Sigmoid colon (tissue), 7 donors: ENCODE results near the gene ACO2. TPM values are rescaled to one million over a fixed set of nuclear protein-coding genes. Genes with fewer than 3 reads are reported as not detected.
A peak's percentile ranks its signal among the peaks of the same experiment; 100 is the strongest.

Experiments used
- DNase-seq: peaks from one replicate; pipeline ENCODE4 v3.0.0-alpha.2; 2019
- H3K27ac ChIP-seq, 4 donors: fragments of 200-600 bp; sonication (generic); one replicate each; pipeline ENCODE4 v1.5.1; 2016 to 2019; ENCODE audit warnings: mild to moderate bottlenecking in 1 of 4
- H3K27me3 ChIP-seq, 3 donors: fragments of 200-600 bp; sonication (generic); one replicate each; pipeline ENCODE4 v1.5.1; 2019; ENCODE audit warnings: mild to moderate bottlenecking in 1 of 3
- H3K36me3 ChIP-seq, 4 donors: fragments of 200-600 bp; sonication (generic); one replicate each; pipeline ENCODE4 v1.5.1; 2016 to 2019
- H3K4me1 ChIP-seq, 4 donors: fragments of 200-600 bp; sonication (generic); one replicate each; pipeline ENCODE4 v1.5.1; 2017 to 2019
- H3K4me3 ChIP-seq, 4 donors: fragments of 200-600 bp; sonication (generic); one replicate each; pipeline ENCODE4 v1.5.1; 2017 to 2019; ENCODE audit warnings: mild to moderate bottlenecking in 2 of 4, moderate library complexity in 1 of 4
- H3K9me3 ChIP-seq, 4 donors: fragments of 200-600 bp in 3 of 4; sonication (generic) in 3 of 4; one replicate each; pipeline versions ENCODE4 v1.5.1 to v1.6.1; 2013 to 2019
- EP300 ChIP-seq, 4 donors: sonication (generic); formaldehyde crosslinking; IDR thresholded peaks; one replicate each; pipeline ENCODE4 v1.6.1; 2017; ENCODE audit warnings: antibody characterized with exemption in 4 of 4
- POLR2A ChIP-seq, 2 donors: fragments of 450-650 bp; IDR thresholded peaks; one replicate each; pipeline ENCODE4 v1.6.1; 2016; ENCODE audit warnings: antibody characterized with exemption in 2 of 2, mild to moderate bottlenecking in 2 of 2, moderate library complexity in 2 of 2
- POLR2AphosphoS5 ChIP-seq, 4 donors: sonication (generic); formaldehyde crosslinking; IDR thresholded peaks; one replicate each; pipeline ENCODE4 v1.6.1; 2017; ENCODE audit warnings: antibody characterized with exemption in 4 of 4
- WGBS, 2 donors: extraction: QIAGEN DNeasy Blood & Tissue Kit; methylation state at CpG; one replicate each; pipeline ENCODE4 v1.1.7; 2013; 5-methylcytosine and 5-hydroxymethylcytosine counted together
- intact Hi-C: fragments of 100-400 bp; cut with DNase I; formaldehyde crosslinking; loops from one replicate; pipeline ENCODE4 v1.15.1; 2023
- polyA plus RNA-seq, 3 donors: library from polyadenylated mRNA; stranded (reverse); fragments of 200-250 nt; gene quantifications; one replicate each; pipeline ENCODE4 v1.2.3, GENCODE V29; 2013
- total RNA-seq, 4 donors: library from RNA; depleted of rRNA; stranded (reverse); fragments of >200 nt; gene quantifications; one replicate each; pipeline ENCODE4 v1.1.0, GENCODE V29; 2016
- TF ChIP-seq, protein P1 (sequence below), 4 experiments: fragments of 450-650 bp in 3 of 4; fragments of 200-600 bp in 1 of 4; IDR thresholded peaks; one replicate each; pipeline ENCODE4 v1.5.1; 2016 to 2019; ENCODE audit warnings: antibody characterized with exemption in 4 of 4, mild to moderate bottlenecking in 3 of 4, moderate library complexity in 2 of 4
- donor health status: healthy with polysubstance abuse.
- donor health status: Bipolar disorder and iron deficiency.
- donor health status: healthy.

The ACO2 gene
- total and polyA plus RNA-seq, 7 donors: 67.3 to 157 (median 90.3) TPM

DNA sequence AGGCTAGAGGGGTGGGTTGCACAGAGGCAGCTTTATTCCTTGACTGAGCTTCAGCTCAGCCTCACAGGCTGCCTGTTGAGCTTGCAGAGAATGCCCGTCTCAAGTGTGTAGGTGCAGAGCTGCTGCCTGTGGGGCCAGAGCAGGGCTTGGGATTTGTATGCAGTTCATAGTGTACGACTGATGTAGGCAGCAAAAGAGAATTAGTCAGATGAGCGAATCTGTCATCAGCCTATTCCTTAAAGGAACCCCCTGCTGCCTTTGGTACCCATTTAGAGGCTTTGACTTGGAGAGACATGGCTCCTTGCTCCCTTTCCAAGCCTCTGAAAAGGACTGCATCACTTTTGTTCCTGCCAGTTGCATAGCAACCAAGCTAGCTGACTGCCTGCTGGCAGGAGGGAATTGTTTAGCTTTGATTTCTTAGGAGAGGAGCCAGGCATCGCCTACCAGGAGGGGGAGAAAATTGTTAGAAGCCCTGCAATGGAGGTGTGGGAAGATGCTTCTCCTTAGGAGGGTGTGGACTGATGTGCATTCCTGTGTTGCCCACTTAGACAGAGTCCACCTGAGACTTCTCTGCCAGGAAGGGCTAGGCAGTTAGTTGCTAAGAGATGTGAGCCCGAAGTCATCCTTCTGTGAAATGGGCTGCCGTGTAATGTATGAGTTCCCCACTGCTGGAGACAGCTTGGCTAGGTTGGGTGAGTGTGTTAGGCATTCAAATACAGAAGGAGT, 10.9 kb downstream of the ACO2 start:
- intact Hi-C loops: no loop called here
- H3K9me3 ChIP-seq: no peaks in the 10 kb centered on the region
- no peak overlapping the region for H3K4me3 ChIP-seq
- TF ChIP-seq POLR2AphosphoS5 (IDR thresholded peaks at IDR 0.05) (no peak), POLR2A (IDR thresholded peaks at IDR 0.05) (no peak), EP300 (IDR thresholded peaks at IDR 0.05) (no peak)
- TF ChIP-seq, protein P1, sequence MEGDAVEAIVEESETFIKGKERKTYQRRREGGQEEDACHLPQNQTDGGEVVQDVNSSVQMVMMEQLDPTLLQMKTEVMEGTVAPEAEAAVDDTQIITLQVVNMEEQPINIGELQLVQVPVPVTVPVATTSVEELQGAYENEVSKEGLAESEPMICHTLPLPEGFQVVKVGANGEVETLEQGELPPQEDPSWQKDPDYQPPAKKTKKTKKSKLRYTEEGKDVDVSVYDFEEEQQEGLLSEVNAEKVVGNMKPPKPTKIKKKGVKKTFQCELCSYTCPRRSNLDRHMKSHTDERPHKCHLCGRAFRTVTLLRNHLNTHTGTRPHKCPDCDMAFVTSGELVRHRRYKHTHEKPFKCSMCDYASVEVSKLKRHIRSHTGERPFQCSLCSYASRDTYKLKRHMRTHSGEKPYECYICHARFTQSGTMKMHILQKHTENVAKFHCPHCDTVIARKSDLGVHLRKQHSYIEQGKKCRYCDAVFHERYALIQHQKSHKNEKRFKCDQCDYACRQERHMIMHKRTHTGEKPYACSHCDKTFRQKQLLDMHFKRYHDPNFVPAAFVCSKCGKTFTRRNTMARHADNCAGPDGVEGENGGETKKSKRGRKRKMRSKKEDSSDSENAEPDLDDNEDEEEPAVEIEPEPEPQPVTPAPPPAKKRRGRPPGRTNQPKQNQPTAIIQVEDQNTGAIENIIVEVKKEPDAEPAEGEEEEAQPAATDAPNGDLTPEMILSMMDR (IDR thresholded peaks at IDR 0.05): no peak
- H3K4me1 ChIP-seq: peaks cover 0 to 59% (median 45%) of the 10 kb centered on the region in 4 donors
- H3K27me3 ChIP-seq: no peaks in the 10 kb centered on the region
- peak overlapping the region; percentile 66 to 86 (median 76) for H3K27ac ChIP-seq
- peaks cover 0 to 3% (median 0%) of the 10 kb centered on the region in 4 donors for H3K36me3 ChIP-seq
- no peak for DNase-seq
- 75 to 80% methylated on average over 6 of the region's 6 CpGs for WGBS, 2 donors

DNA sequence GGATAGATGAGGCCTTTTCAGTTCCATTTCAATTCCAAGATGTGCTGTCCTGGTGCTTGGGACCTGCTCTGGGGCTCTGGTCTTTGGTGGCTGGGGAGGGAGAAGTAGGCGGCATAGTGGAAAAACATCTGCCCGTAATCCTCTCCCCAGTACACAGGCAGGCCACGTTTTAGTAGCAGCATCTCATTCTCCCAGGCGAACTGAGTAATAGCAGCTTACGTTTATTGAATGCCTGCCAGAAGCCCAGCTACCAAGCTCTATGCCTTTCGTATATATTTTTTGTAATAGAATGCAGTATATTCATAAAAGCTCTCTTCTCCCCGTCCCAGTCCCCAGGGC, 11.4 kb downstream of the ACO2 start:
- 66 to 70% methylated on average over 7 of the region's 7 CpGs for WGBS, 2 donors
- H3K9me3 ChIP-seq: no peaks in the 10 kb centered on the region
- H3K36me3 ChIP-seq: peaks cover 0 to 3% (median 0%) of the 10 kb centered on the region in 4 donors
- no peaks in the 10 kb centered on the region for H3K27me3 ChIP-seq
- TF ChIP-seq POLR2A (IDR thresholded peaks at IDR 0.05) (no peak), POLR2AphosphoS5 (IDR thresholded peaks at IDR 0.05) (peak in 1 of 4 donors; percentile 30)
- no peak for DNase-seq
- H3K4me1 ChIP-seq: peaks cover 0 to 63% (median 45%) of the 10 kb centered on the region in 4 donors
- no peak overlapping the region for H3K4me3 ChIP-seq
- peak overlapping the region; percentile 66 to 86 (median 76) for H3K27ac ChIP-seq
- intact Hi-C loops: no loop called here

DNA sequence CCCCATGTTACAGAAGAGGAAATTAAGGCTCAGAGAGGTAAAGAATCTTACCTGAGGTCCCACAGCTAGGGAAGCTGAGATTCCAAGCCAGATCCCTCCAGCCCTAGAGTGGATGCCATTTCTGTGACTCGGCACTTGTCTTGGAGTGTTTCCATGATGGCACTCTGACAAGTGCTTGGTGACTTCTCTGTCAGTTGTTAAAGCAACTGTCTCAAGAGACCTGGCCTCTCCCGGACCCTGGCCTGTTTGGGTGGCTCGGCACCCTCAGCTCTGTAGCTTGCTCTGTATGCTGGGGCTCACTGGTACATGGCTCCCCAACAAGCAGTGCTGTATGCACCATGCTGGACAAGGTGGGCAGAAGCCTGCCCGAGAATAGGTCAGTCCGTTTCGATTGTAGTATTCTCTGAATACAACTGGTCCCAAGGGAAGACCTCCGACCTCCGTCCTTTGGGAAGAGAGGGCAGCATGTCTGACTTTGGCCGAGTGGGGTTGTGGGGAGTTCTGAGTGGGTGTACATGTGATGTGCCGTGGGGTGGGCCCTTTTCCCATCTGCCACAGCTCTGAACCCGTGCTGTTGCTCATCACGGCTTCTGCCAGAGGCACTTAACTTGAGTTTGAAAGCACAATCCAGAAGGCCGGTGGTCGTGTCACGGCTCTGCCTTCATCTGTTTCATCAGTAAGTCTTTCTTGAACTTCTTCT, 12.4 kb downstream of the ACO2 start:
- peak overlapping the region; percentile 66 to 86 (median 76) for H3K27ac ChIP-seq
- intact Hi-C loops: no loop called here
- no peak for DNase-seq
- WGBS, 2 donors: 81 to 84% methylated on average over 15 of the region's 15 CpGs
- no peak overlapping the region for H3K4me3 ChIP-seq
- H3K9me3 ChIP-seq: no peaks in the 10 kb centered on the region
- H3K36me3 ChIP-seq: peaks cover 0 to 3% (median 0%) of the 10 kb centered on the region in 4 donors
- no peaks in the 10 kb centered on the region for H3K27me3 ChIP-seq
- TF ChIP-seq POLR2AphosphoS5 (IDR thresholded peaks at IDR 0.05) (no peak), POLR2A (IDR thresholded peaks at IDR 0.05) (no peak), EP300 (IDR thresholded peaks at IDR 0.05) (no peak)
- TF ChIP-seq, protein P1 (IDR thresholded peaks at IDR 0.05): no peak
- peaks cover 0 to 63% (median 45%) of the 10 kb centered on the region in 4 donors for H3K4me1 ChIP-seq

DNA sequence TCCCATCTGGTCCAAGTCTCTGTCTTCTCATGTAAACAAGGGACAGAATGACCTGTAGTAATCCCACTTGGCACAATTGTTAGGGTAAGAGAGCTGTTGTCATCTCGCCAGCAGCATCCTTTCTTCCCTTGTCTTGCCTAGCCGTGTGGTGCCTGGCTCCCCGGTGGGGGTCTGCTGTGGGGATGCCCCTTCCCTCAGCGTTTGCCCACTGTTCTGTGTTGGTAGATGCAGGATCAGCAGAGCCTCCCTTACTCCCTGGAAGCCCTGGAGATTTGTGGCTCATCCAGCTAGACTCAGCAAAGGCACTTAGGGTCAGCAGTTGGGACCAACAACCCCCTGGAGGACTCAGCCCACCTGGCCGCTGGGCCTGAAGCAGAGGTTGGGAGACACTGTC, 13.0 kb downstream of the ACO2 start:
- Histone ChIP-seq H3K27me3 (no peaks in the 10 kb centered on the region), H3K27ac (peak overlapping the region; percentile 66 to 86 (median 76)), H3K4me3 (no peak overlapping the region), H3K9me3 (no peaks in the 10 kb centered on the region), H3K36me3 (peaks cover 0 to 3% (median 0%) of the 10 kb centered on the region in 4 donors), H3K4me1 (peaks cover 0 to 65% (median 51%) of the 10 kb centered on the region in 4 donors)
- DNase-seq: no peak
- WGBS, 2 donors: 68 to 69% methylated on average over 5 of the region's 5 CpGs
- intact Hi-C loops: no loop called here
- TF ChIP-seq EP300 (IDR thresholded peaks at IDR 0.05) (no peak), POLR2AphosphoS5 (IDR thresholded peaks at IDR 0.05) (no peak), POLR2A (IDR thresholded peaks at IDR 0.05) (no peak)
- TF ChIP-seq, protein P1 (IDR thresholded peaks at IDR 0.05): no peak

DNA sequence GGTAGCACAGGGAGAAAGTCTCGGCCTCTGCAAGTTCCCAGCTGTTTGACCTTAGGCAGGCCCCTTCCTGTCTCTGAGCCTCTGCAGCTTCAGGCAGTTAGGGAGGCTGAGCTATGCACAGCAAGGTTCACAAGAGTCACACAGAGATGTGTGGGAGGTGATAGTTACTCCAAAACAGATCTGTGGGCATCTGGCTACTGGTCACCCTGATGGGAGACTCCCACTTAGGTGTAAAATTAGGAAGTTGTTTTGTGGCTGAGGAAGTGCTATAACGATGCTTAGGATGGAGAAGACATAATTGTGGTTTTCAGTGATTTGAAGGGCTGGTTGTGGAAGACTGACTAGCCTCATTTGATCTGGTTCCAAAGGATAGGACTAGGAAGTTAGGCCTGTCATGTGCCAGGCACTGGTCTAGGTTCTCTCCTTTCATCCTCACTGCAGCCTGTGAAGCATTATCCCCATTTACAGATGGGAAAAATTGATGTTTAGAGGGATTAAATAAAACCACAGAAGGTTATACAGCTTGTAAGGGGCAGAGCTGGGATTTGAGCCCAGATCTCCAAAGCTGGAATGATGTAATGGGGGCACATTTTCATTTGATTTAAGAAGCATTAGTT, 13.5 kb downstream of the ACO2 start:
- whole genome bisulfite sequencing, 2 donors: 41 to 51% methylated on average over 2 of the region's 2 CpGs
- intact Hi-C loops: no loop called here
- Histone ChIP-seq H3K9me3 (no peaks in the 10 kb centered on the region), H3K36me3 (peaks cover 0 to 2% (median 0%) of the 10 kb centered on the region in 4 donors), H3K27ac (peak overlapping the region; percentile 66 to 86 (median 76)), H3K27me3 (no peaks in the 10 kb centered on the region), H3K4me3 (no peak overlapping the region), H3K4me1 (peaks cover 0 to 70% (median 56%) of the 10 kb centered on the region in 4 donors)
- TF ChIP-seq, protein P1 (IDR thresholded peaks at IDR 0.05): no peak
- no peak for TF ChIP-seq POLR2A (IDR thresholded peaks at IDR 0.05)
- no peak for TF ChIP-seq POLR2AphosphoS5 (IDR thresholded peaks at IDR 0.05)
- no peak for TF ChIP-seq EP300 (IDR thresholded peaks at IDR 0.05)
- DNase-seq: no peak
